Lower leg skin (tissue), 3 donors: ENCODE measurements around the gene KRT2.

Experiments
- CTCF ChIP-seq, 3 donors: fragments of 450-650 bp; IDR thresholded peaks; one replicate each; pipeline ENCODE4 v1.5.1; 2016; ENCODE audit warnings: antibody characterized with exemption in 3 of 3, mild to moderate bottlenecking in 3 of 3, moderate library complexity in 2 of 3
- POLR2A ChIP-seq, 2 donors: fragments of 450-650 bp; IDR thresholded peaks; one replicate each; pipeline ENCODE4 v1.6.1; 2016 to 2017; ENCODE audit warnings: antibody characterized with exemption in 2 of 2, mild to moderate bottlenecking in 1 of 2, moderate library complexity in 1 of 2

GRCh38 chr12:52630008-52630500 lies 22.0 kb downstream of the KRT2 start:
- no peak for TF ChIP-seq CTCF (IDR thresholded peaks at IDR 0.05)
- TF ChIP-seq POLR2A (IDR thresholded peaks at IDR 0.05), result no peak
